SK-N-SH (cell line): Measurements from ENCODE around the gene MAGEB4. TPM values are rescaled to one million over a fixed set of nuclear protein-coding genes. Genes with fewer than 3 reads are reported as not detected.

ENCODE experiments used
- CTCF ChIA-PET: fragments of 300-600, 350-600 bp; formaldehyde crosslinking; extraction: SDS; loops from one replicate; lab custom pipeline; 2021; lab: Yijun Ruan, JAX
- POLR2A ChIA-PET: fragments of 350-600 bp; sonication (Branson Sonifier 250); formaldehyde crosslinking; extraction: SDS; loops from one replicate; lab custom pipeline; 2020; ENCODE audit warnings: antibody characterized with exemption, inconsistent platforms; lab: Yijun Ruan, JAX
- DNase-seq: peaks from one replicate; pipeline ENCODE4 v3.0.0; 2012
- H2AFZ ChIP-seq: fragments of 200-600 bp; sonication (generic); 2 replicates; pipeline ENCODE4 v1.8.1; 2016; ENCODE audit warnings: antibody characterized with exemption, mild to moderate bottlenecking, low read depth
- H3F3A ChIP-seq: fragments of 200-600 bp; sonication (generic); replicated peaks from 2 replicates; pipeline ENCODE3; 2016; ENCODE audit warnings: antibody characterized with exemption, mild to moderate bottlenecking; ENCODE audit not compliant: insufficient read depth
- H3K27ac ChIP-seq, 2 experiments: fragments of 200-500 bp in 1 of 2; fragments of 200-600 bp in 1 of 2; sonication (Bioruptor generic) in 1 of 2; sonication (generic), shearing (Covaris generic) in 1 of 2; 2 replicates each; pipeline versions ENCODE4 v1.5.1 to v1.6.1; 2014 to 2016; ENCODE audit warnings: low read depth in 2 of 2, inconsistent platforms in 1 of 2, low read length in 1 of 2, mild to moderate bottlenecking in 1 of 2, mixed read lengths in 1 of 2
- H3K27me3 ChIP-seq: fragments of 200-600 bp; sonication (generic), shearing (Covaris generic); 2 replicates; pipeline ENCODE4 v1.6.1; 2016; ENCODE audit warnings: mixed run types; ENCODE audit not compliant: insufficient read depth
- H3K36me3 ChIP-seq, 2 experiments: fragments of 200-500 bp in 1 of 2; fragments of 200-600 bp in 1 of 2; sonication (Bioruptor generic) in 1 of 2; sonication (generic) in 1 of 2; replicated peaks in 1 of 2; 2 replicates each; pipeline versions ENCODE3 to v1.5.1; 2014 to 2016; ENCODE audit warnings: low read length in 1 of 2, mild to moderate bottlenecking in 1 of 2; ENCODE audit not compliant: insufficient read depth in 2 of 2, control insufficient read depth in 1 of 2
- H3K4me1 ChIP-seq, 2 experiments: fragments of 200-500 bp in 1 of 2; fragments of 200-600 bp in 1 of 2; sonication (Bioruptor generic) in 1 of 2; sonication (generic), shearing (Covaris generic) in 1 of 2; 2 replicates each; pipeline versions ENCODE4 v1.5.1 to v1.6.1; 2014 to 2016; ENCODE audit warnings: low read depth in 1 of 2, low read length in 1 of 2, mixed run types in 1 of 2; ENCODE audit not compliant: insufficient read depth in 2 of 2, control insufficient read depth in 1 of 2
- H3K4me2 ChIP-seq: fragments of 200-600 bp; sonication (generic), shearing (Covaris generic); 2 replicates; pipeline ENCODE4 v1.6.1; 2017; ENCODE audit warnings: mixed run types
- H3K4me3 ChIP-seq, 2 experiments: fragments of 200-500 bp in 1 of 2; fragments of 200-600 bp in 1 of 2; sonication (Bioruptor generic) in 1 of 2; sonication (generic), shearing (Covaris generic) in 1 of 2; 2 replicates each; pipeline versions ENCODE4 v1.5.1 to v1.8.1; 2014 to 2016; ENCODE audit warnings: low read depth in 2 of 2, inconsistent platforms in 1 of 2, low read length in 1 of 2, mild to moderate bottlenecking in 1 of 2, mixed read lengths in 1 of 2, moderate library complexity in 1 of 2
- H3K79me2 ChIP-seq: fragments of 200-600 bp; sonication (generic); 2 replicates; pipeline ENCODE4 v1.8.1; 2017; ENCODE audit warnings: mild to moderate bottlenecking; ENCODE audit not compliant: insufficient read depth
- H3K9ac ChIP-seq: fragments of 200-600 bp; sonication (generic); 2 replicates; pipeline ENCODE4 v1.6.1; 2017; ENCODE audit warnings: mixed run types
- H3K9me2 ChIP-seq: fragments of 200-600 bp; sonication (generic); 2 replicates; pipeline ENCODE4 v1.6.1; 2017; ENCODE audit warnings: mixed run types
- H3K9me3 ChIP-seq: fragments of 200-600 bp; sonication (generic); 2 replicates; pipeline ENCODE4 v1.6.1; 2017; ENCODE audit warnings: mixed run types, mild to moderate bottlenecking, moderate library complexity
- H4K20me1 ChIP-seq: fragments of 200-600 bp; sonication (generic); 2 replicates; pipeline ENCODE4 v1.6.1; 2017; ENCODE audit warnings: mild to moderate bottlenecking, mixed run types; ENCODE audit not compliant: insufficient read depth
- CHD2 ChIP-seq: fragments of 150-350 bp; IDR thresholded peaks from 2 replicates; pipeline ENCODE4 v1.6.1; 2018; ENCODE audit warnings: low read length; ENCODE audit not compliant: partially characterized antibody
- ELF1 ChIP-seq: IDR thresholded peaks from 2 replicates; pipeline ENCODE4 v1.4.0; 2012
- FOSL2 ChIP-seq: IDR thresholded peaks from 2 replicates; pipeline ENCODE4 v1.4.0; 2012; ENCODE audit warnings: low read depth, mild to moderate bottlenecking, moderate library complexity, borderline replicate concordance
- FOXJ3 ChIP-seq: sonication (generic); formaldehyde crosslinking; IDR thresholded peaks from 2 replicates; pipeline ENCODE4 v1.5.1; 2020; ENCODE audit warnings: mild to moderate bottlenecking, missing genetic modification reagents
- IRF3 ChIP-seq: fragments of 150-350 bp; IDR thresholded peaks from 2 replicates; pipeline ENCODE4 v1.6.1; 2016; ENCODE audit warnings: mild to moderate bottlenecking, low read depth, low read length
- MAX ChIP-seq: IDR thresholded peaks from 2 replicates; pipeline ENCODE4 v1.4.0; 2012; ENCODE audit warnings: low read depth
- MEF2A ChIP-seq: IDR thresholded peaks from 2 replicates; pipeline ENCODE4 v1.4.0; 2012; ENCODE audit warnings: low read depth, borderline replicate concordance
- MXI1 ChIP-seq: IDR thresholded peaks from 2 replicates; pipeline ENCODE4 v1.6.1; 2012; ENCODE audit warnings: mild to moderate bottlenecking, low read depth, low read length, improper control_type of control experiment
- NFIC ChIP-seq: IDR thresholded peaks from 2 replicates; pipeline ENCODE4 v1.4.0; 2012; ENCODE audit warnings: borderline replicate concordance
- NRF1 ChIP-seq: IDR thresholded peaks from 2 replicates; pipeline ENCODE4 v1.6.1; 2012; ENCODE audit warnings: low read depth, mild to moderate bottlenecking, low read length
- PBX3 ChIP-seq: IDR thresholded peaks from 2 replicates; pipeline ENCODE4; 2012
- RAD21 ChIP-seq: IDR thresholded peaks from 2 replicates; pipeline ENCODE4 v1.6.1; 2012; ENCODE audit warnings: mild to moderate bottlenecking, low read length
- RCOR1 ChIP-seq: fragments of 150-350 bp; IDR thresholded peaks from 2 replicates; pipeline ENCODE4 v1.6.1; 2017; ENCODE audit warnings: antibody characterized with exemption, low read length
- REST ChIP-seq: IDR thresholded peaks from 2 replicates; pipeline ENCODE4 v1.6.1; 2012; ENCODE audit warnings: mild to moderate bottlenecking, low read depth, low read length, moderate library complexity
- RFX5 ChIP-seq: IDR thresholded peaks from 2 replicates; pipeline ENCODE4 v1.6.1; 2012; ENCODE audit warnings: mild to moderate bottlenecking, improper control_type of control experiment, low read length
- SMC3 ChIP-seq: IDR thresholded peaks from 2 replicates; pipeline ENCODE4 v1.6.1; 2012; ENCODE audit warnings: low read depth, low read length, improper control_type of control experiment
- TAF1 ChIP-seq: IDR thresholded peaks from 2 replicates; pipeline ENCODE4 v1.6.1; 2012; ENCODE audit warnings: low read depth, mild to moderate bottlenecking, low read length, moderate library complexity, borderline replicate concordance
- TCF12 ChIP-seq: IDR thresholded peaks from 2 replicates; pipeline ENCODE4 v1.4.0; 2012
- TEAD4 ChIP-seq: IDR thresholded peaks from 2 replicates; pipeline ENCODE4 v1.4.0; 2012; ENCODE audit warnings: mild to moderate bottlenecking, borderline replicate concordance; ENCODE audit not compliant: insufficient read depth
- YY1 ChIP-seq: IDR thresholded peaks from 2 replicates; pipeline ENCODE4 v1.4.0; 2012; ENCODE audit warnings: low read depth, mild to moderate bottlenecking
- ZBTB33 ChIP-seq: IDR thresholded peaks from 2 replicates; pipeline ENCODE4 v1.4.0; 2012; ENCODE audit warnings: low read depth, borderline replicate concordance
- WGBS: methylation state at CpG from one replicate; pipeline ENCODE4 v1.1.6; 2017; ENCODE audit warnings: low lambda C conversion rate; 5-methylcytosine and 5-hydroxymethylcytosine counted together
- polyA plus RNA-seq, 3 experiments: library from polyadenylated mRNA; depleted of rRNA; stranded (reverse); fragments of >200 nt; gene quantifications; 2 replicates each; pipeline ENCODE4 v1.2.3, GENCODE V29; 2012

The MAGEB4 gene
- polyA plus RNA-seq, 1 of the 3 experiments (the other 2 are of a cell fraction) = not detected

- Histone ChIP-seq H3K79me2 (no peaks in the 10 kb centered on the region), H3K4me3 (no peak overlapping the region), H3K27ac (no peak overlapping the region), H4K20me1 (no peaks in the 10 kb centered on the region), H3K36me3 (no peaks in the 10 kb centered on the region), H3F3A (no peaks in the 10 kb centered on the region), H3K9ac (no peak overlapping the region), H3K4me1 (no peaks in the 10 kb centered on the region), H3K9me3 (no peaks in the 10 kb centered on the region), H3K4me2 (no peak overlapping the region), H3K9me2 (no peaks in the 10 kb centered on the region), H3K27me3 (no peaks in the 10 kb centered on the region; the same call in none of the 2 replicates), H2AFZ (no peak overlapping the region)
- ChIA-PET CTCF (no interaction called here), POLR2A (no interaction called here)
- no peak for DNase-seq
- no peak for TF ChIP-seq FOXJ3 (CRISPR knock-in tag)
- TF ChIP-seq MEF2A = no peak
- no peak for TF ChIP-seq CHD2
- no peak for TF ChIP-seq MAX
- no peak for TF ChIP-seq IRF3
- TF ChIP-seq RFX5 = no peak
- no peak for TF ChIP-seq TAF1
- TF ChIP-seq MXI1 = no peak
- 0% methylated on average over 1 of the region's 1 CpG for WGBS
These were observed 11.5 kb downstream of the MAGEB4 start for GRCh38 chrX:30253257-30253656.

GRCh38 chrX:30259927-30260326, 18.1 kb downstream of the MAGEB4 start:
- no peak for DNase-seq
- WGBS = 23% methylated on average over 2 of the region's 2 CpGs
- no peak overlapping the region for H2AFZ ChIP-seq
- H3K27ac ChIP-seq = no peak overlapping the region
- no peaks in the 10 kb centered on the region for H3K36me3 ChIP-seq
- CTCF ChIA-PET = no interaction called here
- H3K4me1 ChIP-seq = no peaks in the 10 kb centered on the region
- no peaks in the 10 kb centered on the region for H3F3A ChIP-seq
- H3K79me2 ChIP-seq = no peaks in the 10 kb centered on the region
- H3K9me2 ChIP-seq = no peaks in the 10 kb centered on the region
- TF ChIP-seq RFX5 = no peak
- TF ChIP-seq FOSL2 = no peak
- TF ChIP-seq RAD21 = no peak
- TF ChIP-seq NRF1 = no peak
- TF ChIP-seq CHD2 = no peak
- TF ChIP-seq FOXJ3 (CRISPR knock-in tag) = no peak
- TF ChIP-seq NFIC = no peak
- no peak for TF ChIP-seq RCOR1
- TF ChIP-seq TCF12 = no peak
- TF ChIP-seq TEAD4 = no peak
- TF ChIP-seq PBX3 = no peak
- TF ChIP-seq ZBTB33 = no peak
- no peak for TF ChIP-seq SMC3
- TF ChIP-seq ELF1 = no peak
- TF ChIP-seq MAX = no peak
- TF ChIP-seq REST = no peak
- no peak for TF ChIP-seq YY1
- TF ChIP-seq TAF1 = no peak
- H3K27me3 ChIP-seq = no peaks in the 10 kb centered on the region; the same call in none of the 2 replicates
- H3K4me2 ChIP-seq = no peak overlapping the region
- H3K4me3 ChIP-seq = no peak overlapping the region
- H4K20me1 ChIP-seq = no peaks in the 10 kb centered on the region
- POLR2A ChIA-PET = no interaction called here
- H3K9me3 ChIP-seq = no peaks in the 10 kb centered on the region
- no peak overlapping the region for H3K9ac ChIP-seq
